DOHH2 (cell line): ENCODE data around the gene SPATA21.

Experiments
- CTCF ChIP-seq: fragments of 200-600 bp; sonication (generic); IDR thresholded peaks from one replicate; pipeline ENCODE4 v1.5.1; 2014; ENCODE audit warnings: antibody characterized with exemption, mild to moderate bottlenecking, low read depth, low read length; ENCODE audit not compliant: poor library complexity, severe bottlenecking
- EZH2phosphoT487 ChIP-seq: fragments of 200-600 bp; sonication (generic); IDR thresholded peaks from 2 replicates; pipeline ENCODE4 v1.6.1; 2017; ENCODE audit warnings: borderline replicate concordance, mild to moderate bottlenecking, antibody characterized with exemption, low read length, moderate library complexity, mixed read lengths

- TF ChIP-seq CTCF (no peak), EZH2phosphoT487 (no peak)
Observed at GRCh38 chr1:16375521-16376340, 61.5 kb downstream of the SPATA21 start.
